Fibroblast of skin of left biceps (primary cell): Measurements from ENCODE around the gene TM4SF20.
"Not testable (repeated sequence)": the region's sequence is repeated elsewhere in the genome, so short reads cannot be mapped to it uniquely, and the experiment has no call there.

ENCODE experiments used
- DNase-seq, 2 experiments: peaks; one replicate each; pipeline ENCODE4 v3.0.0-alpha.2; 2013; ENCODE audit warnings: low read depth in 2 of 2

Gene TM4SF20

DNA sequence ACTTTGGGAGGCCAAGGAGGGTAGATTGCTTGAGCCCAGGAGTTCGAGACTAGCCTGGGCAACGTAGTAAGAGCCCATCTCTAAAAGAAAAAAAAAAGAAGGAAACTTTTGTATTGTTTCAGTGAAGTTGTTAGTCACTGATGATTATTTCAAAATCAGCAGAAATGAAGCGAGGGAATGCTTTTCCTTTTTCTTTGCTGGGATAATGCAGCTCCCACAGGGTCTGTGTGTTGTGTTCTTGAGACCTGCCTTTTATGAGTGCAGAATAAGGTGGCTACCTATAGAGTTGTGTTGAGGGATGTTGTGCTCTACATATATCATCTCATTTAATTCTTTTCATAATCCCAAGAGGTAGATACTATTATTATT, 11.7 kb downstream of the TM4SF20 start:
- DNase-seq = no peak

DNA sequence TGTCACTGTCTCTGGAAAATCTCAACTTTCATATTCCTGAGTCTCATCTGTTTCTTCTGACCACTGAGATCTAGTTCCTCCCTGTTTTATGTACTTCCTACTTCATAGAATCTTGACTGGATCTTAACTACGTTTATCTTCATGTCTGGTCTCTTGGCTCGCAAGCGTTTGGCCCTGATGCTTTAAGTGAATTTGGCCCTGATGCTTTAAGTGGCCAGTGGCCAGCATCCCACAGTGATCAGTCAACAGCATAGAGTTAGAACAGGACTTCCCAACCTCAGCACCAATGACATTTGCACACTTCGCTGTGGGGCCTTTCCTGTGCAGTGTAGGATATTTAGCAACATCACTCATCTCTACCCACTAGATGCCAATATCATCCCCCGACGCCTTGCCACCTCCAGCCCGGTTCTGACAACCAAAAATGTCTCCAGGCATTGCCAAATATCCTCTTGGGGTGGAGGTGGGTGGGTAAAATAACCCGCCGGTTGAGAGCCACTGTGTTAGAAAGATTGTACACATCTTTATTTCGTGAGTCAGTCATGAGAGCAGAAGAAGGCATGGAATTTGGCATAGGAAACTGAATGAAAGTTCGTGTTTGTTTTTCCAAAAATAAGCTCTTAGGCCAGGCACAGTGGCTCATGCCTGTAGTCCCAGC, 12.2 kb downstream of the TM4SF20 start:
- no peak for DNase-seq

DNA sequence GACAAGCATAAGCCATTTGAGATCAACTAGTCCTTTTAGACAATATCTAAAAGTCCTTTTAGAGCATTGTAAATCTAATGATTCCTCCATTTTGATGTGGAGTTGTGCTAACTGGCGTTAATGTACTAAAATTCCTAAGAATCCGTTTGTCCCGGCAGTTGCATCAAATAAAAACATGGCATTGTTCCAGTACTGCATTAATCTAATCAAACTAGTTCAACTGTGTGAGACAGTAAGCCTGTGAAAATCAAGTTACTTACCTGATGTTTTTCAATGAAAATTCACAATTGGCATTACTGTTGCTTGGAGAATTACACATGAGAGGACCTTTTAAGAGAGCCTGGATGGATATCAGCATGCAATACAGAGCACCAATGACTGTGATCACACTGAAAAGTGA, 13.3 kb downstream of the TM4SF20 start:
- no peak for DNase-seq

DNA sequence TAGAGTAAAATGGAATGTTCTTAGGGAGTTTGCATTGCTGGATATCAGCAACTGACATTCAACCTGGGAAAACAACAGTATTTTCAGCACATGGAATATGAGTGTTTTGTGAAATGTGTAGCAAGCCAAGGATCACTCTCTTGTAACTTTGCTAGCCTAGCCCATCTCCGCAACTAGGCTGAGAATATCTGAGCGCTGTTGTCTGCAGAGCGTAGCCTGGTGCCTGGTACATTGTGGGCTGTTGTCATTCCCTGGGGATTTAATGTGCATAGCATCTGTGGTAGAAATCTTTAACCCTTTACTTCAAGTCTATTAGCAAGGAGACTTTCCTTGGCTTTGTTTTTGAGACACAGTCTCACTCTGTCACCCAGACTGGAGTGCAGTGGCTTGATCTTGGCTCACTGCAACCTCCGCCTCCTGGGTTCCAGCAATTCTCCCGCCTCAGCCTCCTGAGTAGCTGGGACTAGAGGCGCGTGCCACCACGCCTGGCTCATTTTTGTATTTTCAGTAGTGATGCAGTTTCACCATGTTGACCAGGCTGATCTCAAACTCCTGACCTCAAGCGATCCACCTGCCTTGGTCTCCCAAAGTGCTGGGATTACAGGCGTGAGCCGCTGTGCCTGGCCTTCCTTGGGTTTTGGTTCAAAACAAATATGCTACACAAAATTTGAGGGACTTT, 14.4 kb downstream of the TM4SF20 start:
- DNase-seq = not testable (repeated sequence)

DNA sequence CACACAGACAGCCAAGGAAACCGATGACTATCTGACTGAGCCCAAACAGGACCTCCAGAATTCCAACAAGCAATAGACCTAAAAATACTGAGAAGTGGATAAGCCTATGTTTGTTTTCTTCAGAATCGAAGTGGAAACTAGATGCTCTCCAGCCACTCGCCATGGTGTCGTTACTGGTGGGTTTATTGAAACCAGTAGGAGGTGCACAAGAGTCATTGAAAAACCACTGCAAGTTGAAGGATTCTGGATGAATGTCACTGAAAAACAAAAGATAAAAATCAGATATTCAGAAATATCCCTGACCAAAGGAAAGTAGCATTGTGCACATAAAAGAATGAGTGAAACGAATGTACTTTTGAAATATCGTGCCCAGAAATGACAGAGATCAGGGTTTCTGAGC, 15.3 kb downstream of the TM4SF20 start:
- DNase-seq = no peak

- no peak for DNase-seq
Observed at GRCh38 chr2:227360351-227360750, 18.8 kb downstream of the TM4SF20 start.

- DNase-seq = no peak
Observed at GRCh38 chr2:227351639-227352038, 27.5 kb downstream of the TM4SF20 start.

GRCh38 chr2:227349989-227350612, 29.0 kb downstream of the TM4SF20 start:
- no peak for DNase-seq

DNA sequence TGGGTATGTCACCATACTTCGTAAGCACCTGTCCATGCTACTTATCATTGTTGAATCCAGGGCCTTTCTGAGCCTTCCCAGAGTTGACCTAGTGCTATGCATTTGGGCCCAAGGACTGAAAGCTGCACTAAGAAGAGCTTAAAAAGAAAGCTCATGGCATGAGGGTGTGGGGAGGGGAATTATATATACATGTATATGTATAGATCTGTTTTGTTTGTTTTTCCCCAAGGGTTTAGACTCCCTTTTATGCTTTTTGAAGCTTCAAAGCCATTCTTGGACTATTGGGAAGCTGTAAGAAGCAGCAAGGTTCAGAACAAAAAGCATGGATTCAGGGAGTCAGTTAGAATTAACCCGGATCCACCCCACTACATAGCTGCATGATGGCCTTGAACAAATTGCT, 30.8 kb downstream of the TM4SF20 start:
- no peak for DNase-seq

DNA sequence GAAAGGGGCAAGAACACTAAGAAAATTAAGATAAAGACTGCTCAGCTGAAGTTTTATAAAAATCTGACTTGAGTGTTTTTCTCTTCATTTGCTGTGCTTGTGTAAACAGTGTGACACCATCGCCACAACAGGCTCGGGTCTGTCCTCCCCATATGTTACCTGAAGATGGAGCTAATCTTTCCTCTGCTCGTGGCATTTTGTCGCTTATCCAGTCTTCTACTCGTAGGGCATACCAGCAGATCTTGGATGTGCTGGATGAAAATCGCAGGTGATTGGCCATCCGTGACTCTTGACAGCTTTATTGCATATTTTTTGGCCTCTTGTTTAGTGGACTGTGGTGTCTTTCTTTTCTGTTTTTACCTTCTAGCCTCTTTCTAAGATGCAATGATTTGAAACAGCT, 32.0 kb downstream of the TM4SF20 start:
- DNase-seq = no peak

GRCh38 chr2:227344231-227344630, 34.9 kb downstream of the TM4SF20 start:
- DNase-seq = no peak

DNA sequence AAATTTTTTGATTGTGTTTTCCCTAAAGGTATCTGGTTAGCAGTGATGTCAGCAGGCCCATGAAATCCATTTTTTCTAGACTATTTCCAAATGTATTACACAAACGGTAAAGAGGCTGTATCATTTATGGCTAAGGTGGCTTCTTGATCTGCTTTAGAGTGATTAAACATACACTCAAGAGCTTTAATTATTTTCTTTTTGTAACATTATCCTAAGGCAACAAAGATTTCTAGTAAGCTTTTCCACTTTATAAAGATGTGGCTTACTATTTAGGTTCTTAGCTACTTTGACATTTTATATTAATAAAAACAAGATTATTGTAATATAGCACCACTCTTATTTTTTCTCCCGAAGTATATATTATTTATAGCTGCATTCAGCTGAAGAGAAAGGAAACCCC, 37.6 kb downstream of the TM4SF20 start:
- no peak for DNase-seq

GRCh38 chr2:227340106-227340505, 39.0 kb downstream of the TM4SF20 start:
- no peak for DNase-seq

DNA sequence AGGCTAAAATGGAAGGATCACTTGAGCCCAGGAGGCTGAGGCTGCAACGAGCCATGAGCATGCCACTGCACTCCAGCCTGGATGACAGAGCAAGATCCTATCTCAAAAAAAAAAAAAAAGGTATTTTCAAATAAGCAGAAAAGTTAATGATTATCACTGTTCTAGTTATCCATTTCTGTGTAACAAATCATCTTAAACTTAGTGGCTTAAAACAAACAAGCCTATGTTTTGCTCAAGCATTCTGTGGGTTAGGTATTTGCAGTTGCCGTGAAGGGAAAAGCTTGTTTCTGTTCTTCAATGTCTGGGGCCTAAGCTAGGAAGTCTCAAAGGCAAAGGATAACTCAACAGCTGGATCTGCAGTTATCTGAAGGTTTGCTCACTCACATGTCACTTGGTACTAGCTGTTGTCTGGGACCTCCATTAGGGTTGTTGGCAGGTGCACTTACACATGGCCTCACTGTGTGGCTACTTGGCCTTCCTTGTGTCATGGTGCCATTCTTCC, 40.0 kb downstream of the TM4SF20 start:
- DNase-seq = no peak

DNA sequence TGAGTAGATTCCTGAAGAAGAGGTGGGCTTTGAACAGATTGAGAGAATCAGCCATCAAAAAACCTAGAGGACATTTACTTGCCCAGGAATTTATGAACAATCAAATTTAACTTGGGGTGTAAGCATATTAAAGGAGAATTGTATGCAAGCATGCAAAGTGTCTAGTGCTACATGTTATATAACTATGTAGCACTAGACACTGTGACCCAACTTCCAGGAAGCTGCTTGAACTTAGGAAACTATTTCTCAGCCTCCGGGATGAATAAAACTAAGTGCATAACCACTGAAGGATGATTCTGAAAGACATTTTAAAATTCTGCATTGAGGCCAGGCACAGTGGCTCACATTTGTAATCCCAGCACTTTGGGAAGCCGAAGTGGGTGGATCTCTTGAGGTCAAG, 41.7 kb downstream of the TM4SF20 start:
- DNase-seq = no peak

DNA sequence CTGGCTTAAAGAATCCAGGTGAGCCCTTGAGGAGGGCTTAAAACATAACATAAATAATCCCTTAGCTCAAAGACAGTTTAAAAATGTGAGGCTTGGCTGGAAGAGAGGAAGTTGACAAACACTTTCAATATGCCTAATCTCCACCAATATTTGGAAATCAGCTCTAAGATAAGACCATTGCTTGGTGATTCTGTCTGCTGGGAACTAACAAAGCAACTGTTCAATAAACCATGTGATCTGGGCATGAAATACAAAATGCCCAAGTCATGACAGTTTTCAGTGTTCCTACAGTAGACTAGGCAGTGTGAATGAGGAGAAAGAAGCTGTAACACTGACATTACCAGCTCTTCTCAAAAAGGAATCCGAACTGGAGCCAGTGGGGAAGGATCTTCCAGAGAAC, 43.4 kb downstream of the TM4SF20 start:
- no peak for DNase-seq

- no peak for DNase-seq
Observed at GRCh38 chr2:227326783-227327182, 52.3 kb downstream of the TM4SF20 start.

DNA sequence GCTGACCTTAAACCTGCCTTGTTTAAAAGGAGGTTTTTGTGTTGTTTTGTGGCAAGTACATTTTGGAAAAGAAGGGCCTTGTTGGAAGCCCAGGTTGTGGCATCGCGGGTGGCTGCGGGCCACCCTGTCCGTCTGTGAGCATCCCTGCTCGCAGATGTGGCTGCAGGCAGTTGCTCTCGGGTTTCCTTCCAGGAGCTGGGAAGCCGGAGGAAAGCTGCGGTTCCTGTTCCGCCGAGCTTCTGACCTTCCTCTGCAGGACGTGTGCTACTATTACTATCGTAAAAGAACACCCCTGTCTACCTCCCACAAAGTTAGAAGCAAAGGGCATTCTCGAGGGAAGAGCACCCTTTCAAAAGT, 53.3 kb downstream of the TM4SF20 start:
- no peak for DNase-seq

DNA sequence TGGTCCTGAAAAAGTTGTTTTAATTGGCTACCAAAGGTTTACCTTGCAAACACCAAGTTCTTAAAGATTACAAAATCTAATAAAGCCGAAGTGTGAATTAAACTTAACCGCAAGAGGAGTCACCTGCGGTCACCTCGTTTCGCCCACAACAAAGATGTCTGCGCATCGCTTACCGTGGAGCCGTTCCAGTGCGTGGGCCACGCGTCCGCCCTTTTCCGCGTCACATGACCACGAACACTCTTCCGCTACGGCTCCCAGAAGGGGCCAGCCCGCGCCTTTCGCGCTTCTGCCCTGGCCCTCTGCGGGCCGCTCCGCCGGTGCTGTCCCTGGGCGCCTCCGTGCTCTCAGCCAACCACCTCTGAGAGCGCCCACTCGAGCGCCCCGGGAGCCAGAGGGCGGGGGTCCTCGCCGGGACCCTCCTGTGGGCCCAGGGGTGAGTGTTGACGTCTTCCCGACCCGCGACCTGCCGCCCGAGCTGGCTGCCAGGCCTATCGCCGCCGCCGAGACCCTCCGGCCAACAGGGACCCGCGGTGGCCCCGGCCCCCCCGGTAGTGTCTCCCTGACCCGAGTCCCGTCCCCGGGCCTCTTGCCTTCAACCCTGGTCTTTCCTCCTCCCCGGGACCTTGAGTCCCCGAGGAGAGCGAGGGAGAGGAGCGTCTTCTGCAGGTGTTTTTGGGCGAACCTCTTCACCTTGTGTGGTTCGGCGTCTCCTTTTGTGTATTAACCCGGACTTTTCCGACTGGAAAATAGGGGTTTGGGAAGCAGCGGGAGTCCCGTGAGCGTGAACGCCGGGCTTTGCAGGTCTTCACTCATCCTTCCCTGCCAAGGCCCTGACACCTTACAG, 53.9 kb downstream of the TM4SF20 start, which contains the start of gene MFF:
Gene MFF, plus strand, starts transcription at position 257 of the 844 bp plus-strand sequence. CDS start 5,415 bp downstream, outside the sequence.
- peak; percentile 78 to 79 for DNase-seq

DNA sequence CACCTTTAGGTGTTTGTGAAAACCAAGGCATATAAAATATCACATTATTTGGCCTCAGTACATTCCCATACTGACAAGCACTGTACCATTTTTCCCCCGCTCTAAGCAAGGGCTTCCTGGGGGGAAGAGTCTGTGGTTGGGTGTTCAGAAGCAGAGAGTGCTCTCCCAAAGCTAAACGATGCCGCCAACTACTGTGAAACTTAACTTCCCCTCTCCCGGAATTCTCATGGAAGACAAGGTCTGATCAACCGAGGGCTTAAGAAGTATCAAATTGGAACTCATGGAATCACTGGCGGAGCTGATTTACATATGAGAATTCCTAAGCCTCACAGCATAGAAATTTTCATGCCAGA, 54.5 kb downstream of the TM4SF20 start:
- DNase-seq = peak in 1 of 2 experiments; percentile 8

GRCh38 chr2:227323818-227324217, 55.3 kb downstream of the TM4SF20 start:
- no peak for DNase-seq

DNA sequence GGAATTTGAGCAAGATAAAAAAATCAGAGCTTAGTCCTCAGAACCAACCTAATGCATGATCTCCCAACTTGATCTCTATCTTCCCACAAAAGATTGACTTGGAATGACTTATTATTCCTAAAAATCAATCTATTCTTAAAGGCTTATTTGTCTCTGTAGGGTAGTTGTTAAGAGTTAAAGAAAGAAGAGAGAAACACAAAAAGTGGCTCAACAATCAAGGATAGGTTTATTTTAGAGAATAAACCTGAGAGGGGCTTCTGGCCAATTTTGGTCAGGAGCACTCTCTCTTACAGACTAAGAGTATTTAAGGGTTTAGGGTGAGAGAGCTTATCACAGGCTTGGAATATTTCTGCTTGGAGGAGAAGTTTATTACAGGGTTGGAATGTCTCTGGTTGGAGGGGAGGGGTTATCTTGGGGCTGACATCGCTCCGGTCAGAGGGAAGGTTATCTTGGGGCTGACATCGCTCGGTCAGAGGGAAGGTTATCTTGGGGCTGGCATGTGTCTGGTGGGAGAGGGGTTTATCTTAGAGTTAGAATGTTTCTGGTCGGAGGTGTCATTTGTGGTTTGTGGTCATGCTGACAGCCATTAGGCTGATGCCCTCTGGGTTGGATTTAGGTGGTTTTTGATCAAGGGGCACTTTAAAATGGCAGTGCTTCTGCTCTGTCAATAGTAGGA, 56.4 kb downstream of the TM4SF20 start:
- DNase-seq = no peak
